Neural cell (in vitro differentiated cells): ENCODE measurements around the gene IFT52. TPM values are rescaled to one million over a fixed set of nuclear protein-coding genes. Genes with fewer than 3 reads are reported as not detected.

Experiments used
- H2AFZ ChIP-seq: fragments of 200-600, 300-800 bp; sonication (generic), shearing (Covaris generic); 2 replicates; pipeline ENCODE4 v1.6.0; 2014; ENCODE audit warnings: low read depth, mild to moderate bottlenecking, antibody characterized with exemption, low read length, moderate library complexity
- H3F3A ChIP-seq: fragments of 200-600 bp; shearing (Covaris generic); 2 replicates; pipeline ENCODE4 v1.6.1; 2016; ENCODE audit warnings: mild to moderate bottlenecking, moderate library complexity, mixed read lengths, antibody characterized with exemption, low read length; ENCODE audit not compliant: insufficient read depth, poor library complexity, severe bottlenecking
- H3K27ac ChIP-seq: fragments of 200-600, 300-800 bp; sonication (generic), shearing (Covaris generic); 2 replicates; pipeline ENCODE4 v1.5.1; 2014; ENCODE audit warnings: mild to moderate bottlenecking, low read length, moderate library complexity
- H3K27me3 ChIP-seq: fragments of 300-800, 200-600 bp; sonication (generic), shearing (Covaris generic); 2 replicates; pipeline ENCODE4 v1.6.0; 2014; ENCODE audit warnings: mild to moderate bottlenecking, low read depth, low read length, moderate library complexity; ENCODE audit not compliant: insufficient read depth
- H3K36me3 ChIP-seq: fragments of 300-800, 200-600 bp; sonication (generic), shearing (Covaris generic); 2 replicates; pipeline ENCODE4 v1.5.1; 2014; ENCODE audit warnings: mild to moderate bottlenecking, antibody characterized with exemption, low read length, moderate library complexity; ENCODE audit not compliant: insufficient read depth
- H3K4me2 ChIP-seq: fragments of 300-800, 200-600 bp; sonication (generic), shearing (Covaris generic); 2 replicates; pipeline ENCODE4 v1.6.0; 2014; ENCODE audit warnings: mild to moderate bottlenecking, low read length
- H3K4me3 ChIP-seq: fragments of 300-800, 200-600 bp; sonication (generic), shearing (Covaris generic); 2 replicates; pipeline ENCODE4 v1.5.1; 2014; ENCODE audit warnings: mild to moderate bottlenecking, low read length, moderate library complexity
- H3K79me2 ChIP-seq: fragments of 200-600 bp; shearing (Covaris generic); replicated peaks from 2 replicates; pipeline ENCODE4 v1.6.0; 2014; ENCODE audit warnings: mild to moderate bottlenecking, low read length, moderate library complexity; ENCODE audit not compliant: insufficient read depth
- H3K9ac ChIP-seq: fragments of 300-800, 200-600 bp; sonication (generic), shearing (Covaris generic); 2 replicates; pipeline ENCODE4 v1.6.1; 2016; ENCODE audit warnings: mild to moderate bottlenecking, low read length, mixed read lengths
- H3K9me2 ChIP-seq: fragments of 200-600 bp; shearing (Covaris generic); 2 replicates; pipeline ENCODE4 v1.6.1; 2016; ENCODE audit warnings: mild to moderate bottlenecking, low read length, mixed read lengths; ENCODE audit not compliant: insufficient read depth
- H3K9me3 ChIP-seq: fragments of 200-600, 300-800 bp; sonication (generic), shearing (Covaris generic); 2 replicates; pipeline ENCODE4 v1.6.1; 2016; ENCODE audit warnings: mild to moderate bottlenecking, mixed run types, low read length, moderate library complexity, mixed read lengths
- H4K20me1 ChIP-seq: fragments of 200-600 bp; shearing (Covaris generic); 2 replicates; pipeline ENCODE4 v1.6.1; 2016; ENCODE audit warnings: mild to moderate bottlenecking, mixed run types; ENCODE audit not compliant: insufficient read depth
- EP300 ChIP-seq: fragments of 450-650 bp; conservative IDR thresholded peaks from 2 replicates; pipeline ENCODE4 v1.6.1; 2014; ENCODE audit warnings: antibody characterized with exemption, mild to moderate bottlenecking, moderate library complexity; ENCODE audit not compliant: poor library complexity, severe bottlenecking
- EZH2 ChIP-seq: fragments of 200-600, 300-800 bp; shearing (Covaris generic), sonication (generic); IDR thresholded peaks from 2 replicates; pipeline ENCODE4 v1.6.1; 2014; ENCODE audit warnings: antibody characterized with exemption, low read length, borderline replicate concordance, mild to moderate bottlenecking; ENCODE audit not compliant: insufficient read depth, poor library complexity, severe bottlenecking
- MXI1 ChIP-seq: fragments of 450-650 bp; conservative IDR thresholded peaks from 2 replicates; pipeline ENCODE4 v1.6.1; 2014; ENCODE audit warnings: antibody characterized with exemption, mild to moderate bottlenecking; ENCODE audit not compliant: poor library complexity, severe bottlenecking
- POLR2AphosphoS5 ChIP-seq: IDR thresholded peaks from 2 replicates; pipeline ENCODE4 v1.6.1; 2012
- RAD21 ChIP-seq: fragments of 450-650 bp; conservative IDR thresholded peaks from 2 replicates; pipeline ENCODE4 v1.6.1; 2014; ENCODE audit warnings: antibody characterized with exemption, mild to moderate bottlenecking, moderate library complexity
- SMC3 ChIP-seq: fragments of 450-650 bp; conservative IDR thresholded peaks from 2 replicates; pipeline ENCODE4 v1.6.1; 2014; ENCODE audit warnings: antibody characterized with exemption, mild to moderate bottlenecking, moderate library complexity; ENCODE audit not compliant: poor library complexity
- TAF1 ChIP-seq: IDR thresholded peaks from 2 replicates; pipeline ENCODE4 v1.6.1; 2012; ENCODE audit warnings: low read depth
- polyA plus RNA-seq: library from polyadenylated mRNA; depleted of rRNA; stranded (reverse); fragments of >200 nt; gene quantifications from 2 replicates; pipeline ENCODE4 v1.2.3, GENCODE V29; 2014
- TF ChIP-seq, protein P1 (sequence below): IDR thresholded peaks from 2 replicates; pipeline ENCODE4 v1.6.1; 2012; ENCODE audit warnings: borderline replicate concordance
- TF ChIP-seq, protein P2 (sequence below): fragments of 450-650 bp; IDR thresholded peaks from 2 replicates; pipeline ENCODE4 v1.5.1; 2014; ENCODE audit warnings: antibody characterized with exemption, mild to moderate bottlenecking, moderate library complexity; ENCODE audit not compliant: poor library complexity, severe bottlenecking

IFT52 gene
- polyA plus RNA-seq, 1 donor from 2014 or later, result 144 TPM

DNA sequence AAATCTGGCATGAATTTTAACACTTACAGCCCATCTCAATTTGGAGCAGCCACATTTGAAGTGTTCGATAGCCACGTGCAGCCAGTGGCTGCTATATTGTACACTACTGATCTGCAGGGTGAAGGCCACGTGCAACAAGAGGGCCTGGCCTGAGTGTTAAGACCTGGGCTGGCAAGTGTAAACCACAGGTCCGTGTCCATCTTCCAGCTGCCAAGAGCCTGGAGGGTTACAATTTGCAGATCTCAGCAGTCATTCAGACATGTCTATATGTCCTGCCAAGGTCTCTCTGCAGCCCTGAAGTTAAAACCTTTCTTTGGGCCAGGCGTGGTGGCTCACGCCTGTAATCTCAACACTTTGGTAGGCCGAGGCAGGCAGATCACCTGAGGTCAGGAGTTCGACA lies 17.8 kb upstream of the IFT52 start:
- no peak overlapping the region for H3K9ac ChIP-seq
- no peak overlapping the region for H3K27ac ChIP-seq
- H3F3A ChIP-seq, result no peaks in the 10 kb centered on the region
- H3K36me3 ChIP-seq, result no peaks in the 10 kb centered on the region
- H3K4me3 ChIP-seq, result no peak overlapping the region
- H3K9me2 ChIP-seq, result no peaks in the 10 kb centered on the region
- TF ChIP-seq POLR2AphosphoS5 (no peak), MXI1 (no peak), EZH2 (no peak), EP300 (no peak), RAD21 (no peak), SMC3 (no peak), TAF1 (no peak)
- TF ChIP-seq, protein P1, sequence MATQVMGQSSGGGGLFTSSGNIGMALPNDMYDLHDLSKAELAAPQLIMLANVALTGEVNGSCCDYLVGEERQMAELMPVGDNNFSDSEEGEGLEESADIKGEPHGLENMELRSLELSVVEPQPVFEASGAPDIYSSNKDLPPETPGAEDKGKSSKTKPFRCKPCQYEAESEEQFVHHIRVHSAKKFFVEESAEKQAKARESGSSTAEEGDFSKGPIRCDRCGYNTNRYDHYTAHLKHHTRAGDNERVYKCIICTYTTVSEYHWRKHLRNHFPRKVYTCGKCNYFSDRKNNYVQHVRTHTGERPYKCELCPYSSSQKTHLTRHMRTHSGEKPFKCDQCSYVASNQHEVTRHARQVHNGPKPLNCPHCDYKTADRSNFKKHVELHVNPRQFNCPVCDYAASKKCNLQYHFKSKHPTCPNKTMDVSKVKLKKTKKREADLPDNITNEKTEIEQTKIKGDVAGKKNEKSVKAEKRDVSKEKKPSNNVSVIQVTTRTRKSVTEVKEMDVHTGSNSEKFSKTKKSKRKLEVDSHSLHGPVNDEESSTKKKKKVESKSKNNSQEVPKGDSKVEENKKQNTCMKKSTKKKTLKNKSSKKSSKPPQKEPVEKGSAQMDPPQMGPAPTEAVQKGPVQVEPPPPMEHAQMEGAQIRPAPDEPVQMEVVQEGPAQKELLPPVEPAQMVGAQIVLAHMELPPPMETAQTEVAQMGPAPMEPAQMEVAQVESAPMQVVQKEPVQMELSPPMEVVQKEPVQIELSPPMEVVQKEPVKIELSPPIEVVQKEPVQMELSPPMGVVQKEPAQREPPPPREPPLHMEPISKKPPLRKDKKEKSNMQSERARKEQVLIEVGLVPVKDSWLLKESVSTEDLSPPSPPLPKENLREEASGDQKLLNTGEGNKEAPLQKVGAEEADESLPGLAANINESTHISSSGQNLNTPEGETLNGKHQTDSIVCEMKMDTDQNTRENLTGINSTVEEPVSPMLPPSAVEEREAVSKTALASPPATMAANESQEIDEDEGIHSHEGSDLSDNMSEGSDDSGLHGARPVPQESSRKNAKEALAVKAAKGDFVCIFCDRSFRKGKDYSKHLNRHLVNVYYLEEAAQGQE, result no peak
- TF ChIP-seq, protein P2, sequence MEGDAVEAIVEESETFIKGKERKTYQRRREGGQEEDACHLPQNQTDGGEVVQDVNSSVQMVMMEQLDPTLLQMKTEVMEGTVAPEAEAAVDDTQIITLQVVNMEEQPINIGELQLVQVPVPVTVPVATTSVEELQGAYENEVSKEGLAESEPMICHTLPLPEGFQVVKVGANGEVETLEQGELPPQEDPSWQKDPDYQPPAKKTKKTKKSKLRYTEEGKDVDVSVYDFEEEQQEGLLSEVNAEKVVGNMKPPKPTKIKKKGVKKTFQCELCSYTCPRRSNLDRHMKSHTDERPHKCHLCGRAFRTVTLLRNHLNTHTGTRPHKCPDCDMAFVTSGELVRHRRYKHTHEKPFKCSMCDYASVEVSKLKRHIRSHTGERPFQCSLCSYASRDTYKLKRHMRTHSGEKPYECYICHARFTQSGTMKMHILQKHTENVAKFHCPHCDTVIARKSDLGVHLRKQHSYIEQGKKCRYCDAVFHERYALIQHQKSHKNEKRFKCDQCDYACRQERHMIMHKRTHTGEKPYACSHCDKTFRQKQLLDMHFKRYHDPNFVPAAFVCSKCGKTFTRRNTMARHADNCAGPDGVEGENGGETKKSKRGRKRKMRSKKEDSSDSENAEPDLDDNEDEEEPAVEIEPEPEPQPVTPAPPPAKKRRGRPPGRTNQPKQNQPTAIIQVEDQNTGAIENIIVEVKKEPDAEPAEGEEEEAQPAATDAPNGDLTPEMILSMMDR, result no peak
- H3K27me3 ChIP-seq, result no peaks in the 10 kb centered on the region
- H2AFZ ChIP-seq, result no peak overlapping the region
- no peaks in the 10 kb centered on the region for H4K20me1 ChIP-seq
- H3K79me2 ChIP-seq, result no peaks in the 10 kb centered on the region
- no peaks in the 10 kb centered on the region for H3K9me3 ChIP-seq
- no peak overlapping the region for H3K4me2 ChIP-seq

DNA sequence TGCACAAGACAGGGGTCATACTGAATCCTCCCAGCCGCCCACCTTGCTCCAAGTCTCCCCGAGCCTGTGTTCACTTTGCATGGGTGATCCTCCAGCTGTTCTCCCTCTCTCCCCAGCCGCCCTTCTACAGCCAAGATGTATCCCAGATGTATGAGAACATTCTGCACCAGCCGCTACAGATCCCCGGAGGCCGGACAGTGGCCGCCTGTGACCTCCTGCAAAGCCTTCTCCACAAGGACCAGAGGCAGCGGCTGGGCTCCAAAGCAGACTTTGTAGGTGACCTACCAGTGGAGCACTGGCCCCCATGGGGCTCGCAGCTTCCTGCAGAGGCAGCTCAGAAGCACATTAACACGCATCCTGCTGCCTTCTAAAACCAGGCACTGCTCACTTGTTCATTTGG lies 14.6 kb upstream of the IFT52 start:
- Histone ChIP-seq H3K27me3 (no peaks in the 10 kb centered on the region), H3K27ac (no peak overlapping the region), H3F3A (no peaks in the 10 kb centered on the region), H3K79me2 (no peaks in the 10 kb centered on the region), H4K20me1 (no peaks in the 10 kb centered on the region), H2AFZ (no peak overlapping the region), H3K9me3 (no peaks in the 10 kb centered on the region), H3K4me3 (no peak overlapping the region), H3K9ac (no peak overlapping the region), H3K4me2 (no peak overlapping the region), H3K36me3 (no peaks in the 10 kb centered on the region), H3K9me2 (no peaks in the 10 kb centered on the region)
- no peak for TF ChIP-seq SMC3
- no peak for TF ChIP-seq TAF1
- no peak for TF ChIP-seq RAD21
- TF ChIP-seq, protein P2, result no peak
- TF ChIP-seq EP300, result no peak
- TF ChIP-seq, protein P1, result no peak
- TF ChIP-seq POLR2AphosphoS5, result no peak
- TF ChIP-seq EZH2, result no peak
- no peak for TF ChIP-seq MXI1
